Measurements from ENCODE around the gene MTUS2. TPM values are rescaled to one million over a fixed set of nuclear protein-coding genes. Genes with fewer than 3 reads are reported as not detected.

Gene MTUS2
- 6.9 TPM for total RNA-seq

DNA sequence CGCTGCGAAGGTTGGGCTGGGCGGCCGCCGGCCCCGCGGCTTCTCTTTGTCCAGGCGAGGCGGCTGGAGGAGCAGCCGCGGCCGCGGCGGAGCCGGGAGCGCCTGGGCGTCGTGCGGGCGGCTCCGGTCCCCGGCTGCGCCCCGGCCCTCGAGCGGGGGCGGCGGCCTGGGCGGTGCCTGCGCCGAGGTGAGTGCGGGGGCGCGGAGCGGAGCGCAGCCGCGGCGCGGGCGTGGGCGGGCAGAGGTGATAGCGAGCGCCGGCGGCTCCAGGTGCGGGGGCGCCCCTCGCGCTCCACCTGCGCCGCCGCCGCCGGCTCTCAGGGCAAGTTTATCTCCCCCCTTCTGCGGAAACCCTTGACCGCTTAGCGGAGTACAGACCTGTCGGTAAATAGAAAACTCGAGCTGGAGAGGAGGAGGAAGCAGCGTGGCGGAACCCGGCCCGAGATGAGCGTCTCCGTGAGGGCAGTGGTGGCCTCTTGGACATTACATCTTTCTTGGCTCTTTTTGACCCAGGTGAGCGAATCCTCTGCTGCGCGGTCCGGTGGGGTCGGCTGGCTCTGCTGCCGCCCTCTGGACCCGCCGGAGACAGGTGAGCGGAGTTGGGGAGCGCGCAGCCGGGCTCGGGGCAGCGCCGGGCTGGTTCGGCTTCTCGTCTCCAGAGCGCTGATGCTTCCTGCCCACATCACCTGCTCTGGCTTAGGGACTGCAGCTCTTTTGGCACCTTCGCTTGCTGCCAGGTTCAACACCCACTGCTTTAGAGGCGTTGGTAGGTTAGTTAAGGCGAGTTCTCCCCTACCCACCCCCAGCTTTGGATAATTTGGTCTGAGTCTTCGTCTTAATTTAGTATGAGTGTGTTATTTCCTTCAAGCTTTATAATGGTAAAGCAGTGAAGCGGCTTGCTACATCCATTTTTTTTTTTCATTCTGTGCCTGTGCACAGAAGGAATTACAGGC lies at the start of gene MTUS2:
MTUS2 (plus strand) TSS at position 241 of the 953 bp plus-strand sequence.

Small RNA genes within 50 kb of the gene (small RNA-seq; reads per million reads assigned to genes)
- not detected for gene AL359741.1 (ENCODE audit: low replicate concordance)

Other genes starting within 250 kb of the MTUS2 start
- 34.1 TPM for gene POMP, start 161.2 kb upstream of the MTUS2 start, total RNA-seq
- 2.8 TPM for gene SLC46A3, start 101.4 kb upstream of the MTUS2 start, total RNA-seq